Thoracic aorta (tissue), 2 donors: ENCODE measurements around the gene SETD1A. TPM values are rescaled to one million over a fixed set of nuclear protein-coding genes. Genes with fewer than 3 reads are reported as not detected.

ENCODE experiments used
- ATAC-seq: fragments of 150-250 bp; one replicate; pipeline ENCODE4 v1.8.0; 2017; ENCODE audit warnings: low read depth; ENCODE audit not compliant: insufficient number of reproducible peaks, low FRiP score
- DNase-seq: peaks from one replicate; pipeline ENCODE4 v3.0.0-alpha.2; 2020; ENCODE audit warnings: low spot score
- H3K27ac ChIP-seq, 2 donors: fragments of 200-600 bp; sonication (generic); 1 replicate in 1 of 2; 2 replicates in 1 of 2; pipeline ENCODE4 v1.5.1; 2016; ENCODE audit warnings: mild to moderate bottlenecking in 2 of 2, moderate library complexity in 2 of 2
- H3K27me3 ChIP-seq: fragments of 200-600 bp; sonication (generic); replicated peaks from 2 replicates; pipeline ENCODE4 v1.6.0; 2016; ENCODE audit warnings: mild to moderate bottlenecking; ENCODE audit not compliant: insufficient read depth
- H3K36me3 ChIP-seq: fragments of 200-600 bp; sonication (generic); one replicate; pipeline ENCODE4 v1.5.1; 2016
- H3K4me1 ChIP-seq, 2 donors: fragments of 200-600 bp; sonication (generic); 1 replicate in 1 of 2; 2 replicates in 1 of 2; pipeline versions ENCODE4 v1.5.1 to v1.6.0; 2016; ENCODE audit warnings: low read depth in 2 of 2, mild to moderate bottlenecking in 1 of 2; ENCODE audit not compliant: control insufficient read depth in 1 of 2
- H3K4me3 ChIP-seq: fragments of 200-600 bp; sonication (generic); 2 replicates; pipeline ENCODE4 v1.5.1; 2016; ENCODE audit warnings: mild to moderate bottlenecking
- H3K9me3 ChIP-seq: fragments of 200-600 bp; sonication (generic); 2 replicates; pipeline ENCODE4 v1.5.1; 2016
- total RNA-seq, 2 donors: library from RNA; depleted of rRNA; stranded (reverse); fragments of >200 nt; gene quantifications; one replicate each; pipeline versions ENCODE4 v1.1.0 to v1.2.3, GENCODE V29; 2016
- TF ChIP-seq, protein P1 (sequence below): fragments of 200-600 bp; sonication (generic); IDR thresholded peaks from one replicate; pipeline ENCODE4 v1.5.1; 2019; ENCODE audit warnings: antibody characterized with exemption

Gene SETD1A
- total RNA-seq, 2 donors from 2014 or later: 7.4 to 14.6 TPM

DNA sequence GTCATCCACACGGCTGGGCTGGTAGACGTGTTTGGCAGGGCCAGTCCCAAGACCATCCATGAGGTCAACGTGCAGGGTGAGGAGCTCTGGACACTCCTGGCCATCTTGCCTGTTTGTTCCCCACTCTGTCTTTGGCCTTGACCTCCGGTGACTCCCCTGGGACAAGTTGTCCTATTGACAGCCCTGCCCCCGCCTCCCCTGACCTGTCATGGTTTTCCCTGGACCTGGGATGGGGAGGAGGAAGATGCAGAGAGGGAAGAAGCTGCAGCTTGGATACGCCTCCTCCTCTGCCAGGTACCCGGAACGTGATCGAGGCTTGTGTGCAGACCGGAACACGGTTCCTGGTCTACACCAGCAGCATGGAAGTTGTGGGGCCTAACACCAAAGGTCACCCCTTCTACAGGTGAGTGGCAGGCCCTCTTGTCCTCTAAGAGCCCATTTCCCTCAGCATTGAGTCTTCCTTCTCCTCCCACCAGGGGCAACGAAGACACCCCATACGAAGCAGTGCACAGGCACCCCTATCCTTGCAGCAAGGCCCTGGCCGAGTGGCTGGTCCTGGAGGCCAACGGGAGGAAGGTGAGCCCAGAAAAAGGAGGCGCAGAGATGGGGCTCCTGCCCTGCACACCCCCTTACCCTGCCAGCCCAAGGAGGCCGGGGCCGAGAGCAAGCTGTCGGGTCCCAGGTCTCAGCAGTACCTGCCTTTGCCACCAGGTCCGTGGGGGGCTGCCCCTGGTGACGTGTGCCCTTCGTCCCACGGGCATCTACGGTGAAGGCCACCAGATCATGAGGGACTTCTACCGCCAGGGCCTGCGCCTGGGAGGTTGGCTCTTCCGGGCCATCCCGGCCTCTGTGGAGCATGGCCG, 28.8 kb downstream of the SETD1A start:
- H3K9me3 ChIP-seq: no peaks in the 10 kb centered on the region
- DNase-seq: no peak
- ATAC-seq: no peak
- no peak overlapping the region for H3K27ac ChIP-seq
- no peaks in the 10 kb centered on the region for H3K27me3 ChIP-seq
- H3K36me3 ChIP-seq: peaks cover 10% of the 10 kb centered on the region
- peaks cover 0 to 10% of the 10 kb centered on the region in 2 donors for H3K4me1 ChIP-seq
- no peak overlapping the region for H3K4me3 ChIP-seq
- TF ChIP-seq, protein P1, sequence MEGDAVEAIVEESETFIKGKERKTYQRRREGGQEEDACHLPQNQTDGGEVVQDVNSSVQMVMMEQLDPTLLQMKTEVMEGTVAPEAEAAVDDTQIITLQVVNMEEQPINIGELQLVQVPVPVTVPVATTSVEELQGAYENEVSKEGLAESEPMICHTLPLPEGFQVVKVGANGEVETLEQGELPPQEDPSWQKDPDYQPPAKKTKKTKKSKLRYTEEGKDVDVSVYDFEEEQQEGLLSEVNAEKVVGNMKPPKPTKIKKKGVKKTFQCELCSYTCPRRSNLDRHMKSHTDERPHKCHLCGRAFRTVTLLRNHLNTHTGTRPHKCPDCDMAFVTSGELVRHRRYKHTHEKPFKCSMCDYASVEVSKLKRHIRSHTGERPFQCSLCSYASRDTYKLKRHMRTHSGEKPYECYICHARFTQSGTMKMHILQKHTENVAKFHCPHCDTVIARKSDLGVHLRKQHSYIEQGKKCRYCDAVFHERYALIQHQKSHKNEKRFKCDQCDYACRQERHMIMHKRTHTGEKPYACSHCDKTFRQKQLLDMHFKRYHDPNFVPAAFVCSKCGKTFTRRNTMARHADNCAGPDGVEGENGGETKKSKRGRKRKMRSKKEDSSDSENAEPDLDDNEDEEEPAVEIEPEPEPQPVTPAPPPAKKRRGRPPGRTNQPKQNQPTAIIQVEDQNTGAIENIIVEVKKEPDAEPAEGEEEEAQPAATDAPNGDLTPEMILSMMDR: no peak

DNA sequence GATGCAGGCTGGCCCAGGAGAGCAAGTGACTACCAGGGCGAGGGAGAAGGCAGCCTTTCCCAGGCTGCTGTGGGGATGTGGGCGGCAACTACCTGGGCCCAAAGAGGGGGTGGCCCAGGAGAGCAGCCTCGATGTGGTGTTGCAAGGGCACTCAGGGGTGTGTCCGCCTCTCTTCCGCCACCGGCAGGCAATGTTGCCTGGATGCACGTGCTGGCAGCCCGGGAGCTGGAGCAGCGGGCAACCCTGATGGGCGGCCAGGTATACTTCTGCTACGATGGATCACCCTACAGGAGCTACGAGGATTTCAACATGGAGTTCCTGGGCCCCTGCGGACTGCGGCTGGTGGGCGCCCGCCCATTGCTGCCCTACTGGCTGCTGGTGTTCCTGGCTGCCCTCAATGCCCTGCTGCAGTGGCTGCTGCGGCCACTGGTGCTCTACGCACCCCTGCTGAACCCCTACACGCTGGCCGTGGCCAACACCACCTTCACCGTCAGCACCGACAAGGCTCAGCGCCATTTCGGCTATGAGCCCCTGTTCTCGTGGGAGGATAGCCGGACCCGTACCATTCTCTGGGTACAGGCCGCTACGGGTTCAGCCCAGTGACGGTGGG, 30.1 kb downstream of the SETD1A start:
- Histone ChIP-seq H3K9me3 (no peaks in the 10 kb centered on the region), H3K27ac (no peak overlapping the region), H3K4me3 (no peak overlapping the region), H3K4me1 (peaks cover 0 to 10% of the 10 kb centered on the region in 2 donors), H3K36me3 (peaks cover 10% of the 10 kb centered on the region), H3K27me3 (no peaks in the 10 kb centered on the region)
- TF ChIP-seq, protein P1: no peak
- DNase-seq (no peak), ATAC-seq (no peak)

DNA sequence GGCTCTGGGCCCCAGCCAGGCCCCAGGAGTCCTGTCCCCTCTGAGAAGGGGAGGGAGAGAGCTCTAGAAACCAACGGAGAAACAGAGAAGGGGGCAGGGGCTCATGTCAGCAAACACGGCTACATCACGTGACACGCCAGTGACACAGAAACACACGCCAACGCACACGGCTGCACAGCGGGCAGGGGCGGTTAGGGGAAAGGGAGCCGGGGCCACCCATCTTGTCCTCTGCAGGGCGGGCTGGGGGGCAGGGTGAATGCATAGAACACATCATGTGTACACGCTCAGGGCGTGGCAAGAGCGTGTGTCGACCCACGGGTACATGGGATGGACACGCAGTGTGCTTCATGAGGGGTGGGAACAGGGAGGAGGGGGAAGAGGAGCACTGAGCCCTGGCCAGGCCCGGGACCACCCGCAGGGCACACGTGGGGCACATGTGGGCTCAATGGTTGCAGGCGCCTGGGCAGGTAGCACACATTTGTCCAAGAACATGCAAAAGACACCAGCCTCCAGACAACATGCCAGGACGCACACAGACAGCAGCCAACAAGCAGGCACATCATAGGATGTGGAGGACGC, 32.0 kb downstream of the SETD1A start:
- H3K27ac ChIP-seq: no peak overlapping the region
- H3K9me3 ChIP-seq: no peaks in the 10 kb centered on the region
- no peak for ATAC-seq
- peaks cover 2% of the 10 kb centered on the region for H3K36me3 ChIP-seq
- H3K4me1 ChIP-seq: peaks cover 0 to 10% of the 10 kb centered on the region in 2 donors
- no peak overlapping the region for H3K4me3 ChIP-seq
- no peaks in the 10 kb centered on the region for H3K27me3 ChIP-seq
- DNase-seq: no peak
- TF ChIP-seq, protein P1: no peak

DNA sequence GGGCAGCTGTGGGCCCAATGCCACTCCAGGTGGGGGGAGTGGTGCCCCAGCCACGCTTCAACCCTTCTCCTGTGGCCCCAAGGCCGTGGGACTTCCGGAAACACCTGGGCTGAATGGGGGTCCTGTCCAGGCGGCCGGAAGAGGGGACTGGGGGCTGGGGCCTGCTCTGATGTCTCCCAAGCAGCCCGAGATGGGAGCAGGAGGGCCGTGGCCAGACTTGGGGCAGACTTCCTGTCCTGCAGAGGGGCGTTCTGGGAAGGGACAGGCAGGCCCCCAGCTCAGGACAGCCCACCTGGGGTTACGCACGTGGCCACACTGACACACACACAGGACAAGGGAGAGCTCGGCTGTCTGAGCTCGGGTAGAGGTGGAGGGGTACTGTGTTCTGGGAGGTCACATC, 32.6 kb downstream of the SETD1A start:
- DNase-seq (no peak), ATAC-seq (no peak)
- no peak overlapping the region for H3K27ac ChIP-seq
- no peak overlapping the region for H3K4me3 ChIP-seq
- no peaks in the 10 kb centered on the region for H3K9me3 ChIP-seq
- H3K36me3 ChIP-seq: peaks cover 2% of the 10 kb centered on the region
- H3K4me1 ChIP-seq: peaks cover 0 to 10% of the 10 kb centered on the region in 2 donors
- H3K27me3 ChIP-seq: no peaks in the 10 kb centered on the region
- TF ChIP-seq, protein P1: no peak

DNA sequence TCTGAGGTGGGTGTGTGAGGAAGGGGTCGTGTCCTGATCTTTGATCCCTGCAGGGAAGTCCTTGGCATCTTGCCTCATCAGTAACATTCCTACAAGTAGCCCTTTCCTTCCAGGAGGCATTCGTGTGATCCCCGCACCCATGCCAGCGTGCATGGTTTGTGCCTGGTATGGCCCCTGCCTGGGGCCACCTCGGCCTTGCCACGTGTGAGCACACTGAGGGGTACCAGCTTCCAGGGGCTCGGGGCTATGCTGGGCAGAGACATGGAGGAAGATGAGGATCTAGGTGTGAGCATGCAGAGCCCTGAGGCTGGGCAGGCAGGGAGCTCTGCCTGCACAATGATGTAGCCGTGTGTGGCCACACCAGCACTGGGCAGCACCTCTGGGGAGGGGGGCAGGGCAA, 33.5 kb downstream of the SETD1A start:
- peaks cover 2% of the 10 kb centered on the region for H3K36me3 ChIP-seq
- ATAC-seq: no peak
- no peaks in the 10 kb centered on the region for H3K27me3 ChIP-seq
- TF ChIP-seq, protein P1: no peak
- H3K4me1 ChIP-seq: peaks cover 0 to under 1% of the 10 kb centered on the region in 2 donors
- no peak overlapping the region for H3K4me3 ChIP-seq
- no peaks in the 10 kb centered on the region for H3K9me3 ChIP-seq
- no peak overlapping the region for H3K27ac ChIP-seq
- no peak for DNase-seq
